Measurements from ENCODE around the gene PDE8B. TPM values are rescaled to one million over a fixed set of nuclear protein-coding genes. Genes with fewer than 3 reads are reported as not detected.

The PDE8B gene
- polyA plus RNA-seq, 1 donor (not counting 4 experiments of a cell fraction or from before 2014, with no cell fraction given) = not detected

DNA sequence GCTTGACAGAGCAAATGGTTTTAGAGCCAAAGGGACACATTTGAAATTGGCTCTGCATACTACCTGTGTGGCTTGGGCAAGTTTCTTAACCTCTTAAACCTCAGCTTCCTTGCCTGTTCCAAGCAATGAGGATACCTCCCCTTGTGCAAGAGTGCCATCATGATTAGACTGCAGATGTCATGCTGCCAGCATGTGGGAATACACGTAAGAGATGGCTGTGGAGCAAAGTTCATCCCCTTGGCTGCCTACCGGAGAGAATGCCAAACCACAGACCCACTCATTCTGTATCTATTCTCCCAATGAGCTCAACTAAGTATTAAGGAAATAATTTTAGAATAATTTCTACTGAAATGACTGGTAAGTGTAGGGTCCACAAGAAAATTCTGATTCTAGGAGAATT, 180.3 kb downstream of the PDE8B start:
- no peaks in the 10 kb centered on the region for H3K27me3 ChIP-seq (ENCODE audit: control insufficient read depth, extremely low read depth, insufficient read depth, low read length)
- no peaks in the 10 kb centered on the region for H3K79me2 ChIP-seq (ENCODE audit: control insufficient read depth, insufficient read depth, low read length)
- TF ChIP-seq EZH2 (IDR thresholded peaks at IDR 0.05; ENCODE audit: low read length) = no peak
- TF ChIP-seq, protein P1, sequence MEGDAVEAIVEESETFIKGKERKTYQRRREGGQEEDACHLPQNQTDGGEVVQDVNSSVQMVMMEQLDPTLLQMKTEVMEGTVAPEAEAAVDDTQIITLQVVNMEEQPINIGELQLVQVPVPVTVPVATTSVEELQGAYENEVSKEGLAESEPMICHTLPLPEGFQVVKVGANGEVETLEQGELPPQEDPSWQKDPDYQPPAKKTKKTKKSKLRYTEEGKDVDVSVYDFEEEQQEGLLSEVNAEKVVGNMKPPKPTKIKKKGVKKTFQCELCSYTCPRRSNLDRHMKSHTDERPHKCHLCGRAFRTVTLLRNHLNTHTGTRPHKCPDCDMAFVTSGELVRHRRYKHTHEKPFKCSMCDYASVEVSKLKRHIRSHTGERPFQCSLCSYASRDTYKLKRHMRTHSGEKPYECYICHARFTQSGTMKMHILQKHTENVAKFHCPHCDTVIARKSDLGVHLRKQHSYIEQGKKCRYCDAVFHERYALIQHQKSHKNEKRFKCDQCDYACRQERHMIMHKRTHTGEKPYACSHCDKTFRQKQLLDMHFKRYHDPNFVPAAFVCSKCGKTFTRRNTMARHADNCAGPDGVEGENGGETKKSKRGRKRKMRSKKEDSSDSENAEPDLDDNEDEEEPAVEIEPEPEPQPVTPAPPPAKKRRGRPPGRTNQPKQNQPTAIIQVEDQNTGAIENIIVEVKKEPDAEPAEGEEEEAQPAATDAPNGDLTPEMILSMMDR (optimal IDR thresholded peaks at IDR 0.05 in 1 of 3, IDR thresholded peaks at IDR 0.05 in 1 of 3, conservative IDR thresholded peaks at IDR 0.05 in 1 of 3; ENCODE audit: extremely low read depth in 1 of 3, insufficient read depth in 2 of 3, low read length in 3 of 3) = no peak
- H3K4me2 ChIP-seq (ENCODE audit: control insufficient read depth, extremely low read depth, insufficient read depth, low read depth, low read length) = no peak overlapping the region
- no peak overlapping the region for H2AFZ ChIP-seq (ENCODE audit: control insufficient read depth, low read length)
- no peaks in the 10 kb centered on the region for H3K4me1 ChIP-seq (ENCODE audit: control insufficient read depth, extremely low read depth, insufficient read depth, low read length)
- no peak overlapping the region for H3K9ac ChIP-seq (ENCODE audit: control insufficient read depth, extremely low read depth, insufficient read depth, low read length)
- H3K9me3 ChIP-seq (ENCODE audit: control insufficient read depth, low read depth, low read length) = no peaks in the 10 kb centered on the region
- no peak overlapping the region for H3K27ac ChIP-seq (ENCODE audit: control insufficient read depth, insufficient read depth, low read length)
- dilution Hi-C loops (cut with MboI; ENCODE audit: extremely low pct_ligation_motif_present, low sequenced_read_pairs) = no loop called here
- no peak for FAIRE-seq
- H3K36me3 ChIP-seq (ENCODE audit: control insufficient read depth in 2 of 2, extremely low read depth in 1 of 2, insufficient read depth in 2 of 2, low read length in 2 of 2) = no peaks in the 10 kb centered on the region
- no peaks in the 10 kb centered on the region for H4K20me1 ChIP-seq (ENCODE audit: control insufficient read depth, extremely low read depth, insufficient read depth, low read length)
- H3K4me3 ChIP-seq (ENCODE audit: control insufficient read depth in 2 of 3, extremely low read depth in 1 of 3, insufficient read depth in 2 of 3, low read depth in 1 of 3, low read length in 3 of 3) = no peak overlapping the region
- H3K9me1 ChIP-seq (ENCODE audit: control insufficient read depth, extremely low read depth, insufficient read depth, low read length) = no peaks in the 10 kb centered on the region
- no peak for DNase-seq (ENCODE audit: low read depth, low spot score)

DNA sequence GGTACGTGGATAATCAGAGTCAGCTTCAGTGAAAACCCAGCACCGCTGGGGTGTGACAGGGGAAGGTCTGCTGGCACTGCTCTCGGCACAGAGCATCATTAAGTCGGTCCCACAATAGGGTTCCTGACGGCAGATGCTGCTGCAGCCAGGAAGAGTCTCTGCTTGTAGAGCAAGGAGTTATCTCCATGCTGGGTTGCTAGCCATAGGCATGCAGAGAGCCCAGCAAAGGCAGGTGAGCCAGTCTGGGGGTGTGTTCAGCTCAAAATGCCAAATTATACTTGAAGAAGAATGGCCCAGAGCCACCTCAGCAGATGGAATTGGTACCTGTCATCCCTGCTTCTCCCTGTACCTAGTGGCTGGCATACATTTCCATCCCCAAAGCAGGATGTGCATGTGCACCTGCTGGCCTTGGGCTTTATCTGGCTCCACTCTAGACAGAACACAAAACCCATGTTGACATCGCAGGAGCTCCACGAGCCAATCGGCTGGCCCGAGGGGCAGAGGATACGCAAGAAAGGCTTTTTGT, 180.8 kb downstream of the PDE8B start:
- H3K36me3 ChIP-seq (ENCODE audit: control insufficient read depth in 2 of 2, extremely low read depth in 1 of 2, insufficient read depth in 2 of 2, low read length in 2 of 2) = no peaks in the 10 kb centered on the region
- H3K4me2 ChIP-seq (ENCODE audit: control insufficient read depth, extremely low read depth, insufficient read depth, low read depth, low read length) = no peak overlapping the region
- H3K9me3 ChIP-seq (ENCODE audit: control insufficient read depth, low read depth, low read length) = no peaks in the 10 kb centered on the region
- no peak overlapping the region for H3K4me3 ChIP-seq (ENCODE audit: control insufficient read depth in 2 of 3, extremely low read depth in 1 of 3, insufficient read depth in 2 of 3, low read depth in 1 of 3, low read length in 3 of 3)
- FAIRE-seq = no peak
- no peak for DNase-seq (ENCODE audit: low read depth, low spot score)
- H3K79me2 ChIP-seq (ENCODE audit: control insufficient read depth, insufficient read depth, low read length) = no peaks in the 10 kb centered on the region
- H2AFZ ChIP-seq (ENCODE audit: control insufficient read depth, low read length) = no peak overlapping the region
- no peak for TF ChIP-seq EZH2 (IDR thresholded peaks at IDR 0.05; ENCODE audit: low read length)
- TF ChIP-seq, protein P1 (optimal IDR thresholded peaks at IDR 0.05 in 1 of 3, IDR thresholded peaks at IDR 0.05 in 1 of 3, conservative IDR thresholded peaks at IDR 0.05 in 1 of 3; ENCODE audit: extremely low read depth in 1 of 3, insufficient read depth in 2 of 3, low read length in 3 of 3) = no peak
- dilution Hi-C loops (cut with MboI; ENCODE audit: extremely low pct_ligation_motif_present, low sequenced_read_pairs) = no loop called here
- H3K9me1 ChIP-seq (ENCODE audit: control insufficient read depth, extremely low read depth, insufficient read depth, low read length) = no peaks in the 10 kb centered on the region
- no peak overlapping the region for H3K9ac ChIP-seq (ENCODE audit: control insufficient read depth, extremely low read depth, insufficient read depth, low read length)
- no peaks in the 10 kb centered on the region for H4K20me1 ChIP-seq (ENCODE audit: control insufficient read depth, extremely low read depth, insufficient read depth, low read length)
- H3K27ac ChIP-seq (ENCODE audit: control insufficient read depth, insufficient read depth, low read length) = no peak overlapping the region
- H3K4me1 ChIP-seq (ENCODE audit: control insufficient read depth, extremely low read depth, insufficient read depth, low read length) = no peaks in the 10 kb centered on the region
- H3K27me3 ChIP-seq (ENCODE audit: control insufficient read depth, extremely low read depth, insufficient read depth, low read length) = no peaks in the 10 kb centered on the region

All from keratinocyte (primary cell).